Measurements from ENCODE around the gene MAP7D1. TPM values are rescaled to one million over a fixed set of nuclear protein-coding genes. Genes with fewer than 3 reads are reported as not detected.

The MAP7D1 gene
- total and polyA plus RNA-seq, 2 of the 13 experiments (the other 11 are each of a cell fraction or from before 2014, with no cell fraction given): 5.6 to 7.2 TPM

GRCh38 chr1:36155408-36156328, at the start of gene MAP7D1 (continued):
- 0 out of 2 replicates have a peak, but pooled peaks have one; percentile 62 for TF ChIP-seq SNAPC2 (CRISPR knock-in tag; IDR thresholded peaks at IDR 0.05)
- TF ChIP-seq ZNF800 (CRISPR knock-in tag; IDR thresholded peaks at IDR 0.05): no peak
- 0 out of 2 replicates have a peak, but pooled peaks have one; percentile 44 for TF ChIP-seq ZNF205 (CRISPR knock-in tag; IDR thresholded peaks at IDR 0.05)
- no peak for TF ChIP-seq ZNF546 (CRISPR knock-in tag; conservative IDR thresholded peaks at IDR 0.05)
- no peak for TF ChIP-seq ZNF569 (CRISPR knock-in tag; IDR thresholded peaks at IDR 0.05; ENCODE audit: borderline replicate concordance)
- no peak for TF ChIP-seq ZNF331 (CRISPR knock-in tag; IDR thresholded peaks at IDR 0.05)
- 0 out of 2 replicates have a peak, but pooled peaks have one; percentile 10 for TF ChIP-seq MAZ (IDR thresholded peaks at IDR 0.05; ENCODE audit: borderline replicate concordance, low read depth, low read length)
- TF ChIP-seq MAZ (CRISPR knock-in tag; IDR thresholded peaks at IDR 0.05; ENCODE audit: low read depth): peak; percentile 52
- TF ChIP-seq SNAPC5 (CRISPR knock-in tag; IDR thresholded peaks at IDR 0.05; ENCODE audit: borderline replicate concordance): no peak
- TF ChIP-seq MYPOP (CRISPR knock-in tag; IDR thresholded peaks at IDR 0.05): no peak
- no peak for TF ChIP-seq ADNP (CRISPR knock-in tag; IDR thresholded peaks at IDR 0.05)
- TF ChIP-seq PHF8 (CRISPR knock-in tag; IDR thresholded peaks at IDR 0.05): peak; percentile 72
- TF ChIP-seq CSRNP2 (CRISPR knock-in tag; conservative IDR thresholded peaks at IDR 0.05; ENCODE audit: low read depth): no peak
- no peak for TF ChIP-seq TOE1 (CRISPR knock-in tag; IDR thresholded peaks at IDR 0.05)
- no peak for TF ChIP-seq MLXIP (CRISPR knock-in tag; IDR thresholded peaks at IDR 0.05; ENCODE audit: borderline replicate concordance)
- peak; percentile 88 for TF ChIP-seq POLR2G (IDR thresholded peaks at IDR 0.05; ENCODE audit: low read depth, low read length)
- TF ChIP-seq FOSL1 (CRISPR knock-in tag; IDR thresholded peaks at IDR 0.05; ENCODE audit: borderline replicate concordance): peak; percentile 77
- TF ChIP-seq HMG20A (CRISPR knock-in tag; IDR thresholded peaks at IDR 0.05; ENCODE audit: borderline replicate concordance): no peak
